Left ventricle myocardium inferior (tissue), 1 donor: ENCODE results near the gene SPTB. TPM values are rescaled to one million over a fixed set of nuclear protein-coding genes. Genes with fewer than 3 reads are reported as not detected.

Source experiments
- DNase-seq: peaks from one replicate; pipeline ENCODE4 v3.0.0-alpha.2; 2020
- H3K27ac ChIP-seq: fragments of 200-600 bp; replicated peaks from 2 replicates; pipeline ENCODE4 v1.8.0; 2021
- H3K27me3 ChIP-seq: fragments of 200-600 bp; 2 replicates; pipeline ENCODE4 v1.8.0; 2021; ENCODE audit warnings: low read depth
- H3K36me3 ChIP-seq: fragments of 200-600 bp; 2 replicates; pipeline ENCODE4 v1.8.0; 2021
- H3K4me1 ChIP-seq: fragments of 200-600 bp; 2 replicates; pipeline ENCODE4 v1.8.0; 2021
- H3K4me3 ChIP-seq: fragments of 200-600 bp; 2 replicates; pipeline ENCODE4 v1.8.0; 2021; ENCODE audit warnings: mild to moderate bottlenecking, moderate library complexity
- H3K9me3 ChIP-seq: fragments of 200-600 bp; replicated peaks from 2 replicates; pipeline ENCODE4 v1.8.0; 2021
- intact Hi-C: fragments of 100-400 bp; cut with micrococcal nuclease; formaldehyde crosslinking; loops from one replicate; pipeline ENCODE4 v1.11.0; 2022
- total RNA-seq: library from RNA; stranded (reverse); fragmentation: NEBNext Ultra II Directional; extraction: Animal tissue kit (Norgen Biotek cat#: 25700); gene quantifications from one replicate; pipeline ENCODE4 v1.2.1, GENCODE V29; 2021
- TF ChIP-seq, protein P1 (sequence below): fragments of 200-600 bp; IDR thresholded peaks from 2 replicates; pipeline ENCODE4 v1.8.0; 2021; ENCODE audit warnings: antibody characterized with exemption, mild to moderate bottlenecking, borderline replicate concordance
- donor health status: DM: no; HTN: yes; CAD: no; lungs with severe emphysema.

Gene SPTB
- total RNA-seq, 1 donor from 2014 or later = 82.2 TPM

DNA sequence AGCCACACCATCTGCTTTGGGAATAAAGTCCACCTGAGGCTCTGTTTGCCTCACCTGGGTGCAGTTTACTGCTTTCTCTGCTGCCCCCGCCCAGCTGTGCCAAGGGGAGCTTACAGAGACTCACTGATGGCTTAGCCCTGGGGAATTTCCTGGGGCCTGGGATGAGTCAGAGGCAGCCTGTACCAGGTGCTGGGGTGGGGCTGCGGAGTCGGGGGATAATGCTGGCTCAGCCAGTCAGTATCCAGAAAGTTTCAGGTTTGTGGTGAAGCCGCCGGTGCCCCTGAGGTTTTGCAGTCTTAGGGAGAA is 153.2 kb downstream of the SPTB start:
- peak; percentile 13 for DNase-seq
- no peak overlapping the region for H3K4me3 ChIP-seq
- TF ChIP-seq, protein P1, sequence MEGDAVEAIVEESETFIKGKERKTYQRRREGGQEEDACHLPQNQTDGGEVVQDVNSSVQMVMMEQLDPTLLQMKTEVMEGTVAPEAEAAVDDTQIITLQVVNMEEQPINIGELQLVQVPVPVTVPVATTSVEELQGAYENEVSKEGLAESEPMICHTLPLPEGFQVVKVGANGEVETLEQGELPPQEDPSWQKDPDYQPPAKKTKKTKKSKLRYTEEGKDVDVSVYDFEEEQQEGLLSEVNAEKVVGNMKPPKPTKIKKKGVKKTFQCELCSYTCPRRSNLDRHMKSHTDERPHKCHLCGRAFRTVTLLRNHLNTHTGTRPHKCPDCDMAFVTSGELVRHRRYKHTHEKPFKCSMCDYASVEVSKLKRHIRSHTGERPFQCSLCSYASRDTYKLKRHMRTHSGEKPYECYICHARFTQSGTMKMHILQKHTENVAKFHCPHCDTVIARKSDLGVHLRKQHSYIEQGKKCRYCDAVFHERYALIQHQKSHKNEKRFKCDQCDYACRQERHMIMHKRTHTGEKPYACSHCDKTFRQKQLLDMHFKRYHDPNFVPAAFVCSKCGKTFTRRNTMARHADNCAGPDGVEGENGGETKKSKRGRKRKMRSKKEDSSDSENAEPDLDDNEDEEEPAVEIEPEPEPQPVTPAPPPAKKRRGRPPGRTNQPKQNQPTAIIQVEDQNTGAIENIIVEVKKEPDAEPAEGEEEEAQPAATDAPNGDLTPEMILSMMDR = no peak
- H3K36me3 ChIP-seq = peaks cover 30% of the 10 kb centered on the region
- no peaks in the 10 kb centered on the region for H3K9me3 ChIP-seq
- H3K4me1 ChIP-seq = peaks cover 79% of the 10 kb centered on the region
- intact Hi-C loops = no loop called here
- no peak overlapping the region for H3K27ac ChIP-seq
- no peaks in the 10 kb centered on the region for H3K27me3 ChIP-seq

DNA sequence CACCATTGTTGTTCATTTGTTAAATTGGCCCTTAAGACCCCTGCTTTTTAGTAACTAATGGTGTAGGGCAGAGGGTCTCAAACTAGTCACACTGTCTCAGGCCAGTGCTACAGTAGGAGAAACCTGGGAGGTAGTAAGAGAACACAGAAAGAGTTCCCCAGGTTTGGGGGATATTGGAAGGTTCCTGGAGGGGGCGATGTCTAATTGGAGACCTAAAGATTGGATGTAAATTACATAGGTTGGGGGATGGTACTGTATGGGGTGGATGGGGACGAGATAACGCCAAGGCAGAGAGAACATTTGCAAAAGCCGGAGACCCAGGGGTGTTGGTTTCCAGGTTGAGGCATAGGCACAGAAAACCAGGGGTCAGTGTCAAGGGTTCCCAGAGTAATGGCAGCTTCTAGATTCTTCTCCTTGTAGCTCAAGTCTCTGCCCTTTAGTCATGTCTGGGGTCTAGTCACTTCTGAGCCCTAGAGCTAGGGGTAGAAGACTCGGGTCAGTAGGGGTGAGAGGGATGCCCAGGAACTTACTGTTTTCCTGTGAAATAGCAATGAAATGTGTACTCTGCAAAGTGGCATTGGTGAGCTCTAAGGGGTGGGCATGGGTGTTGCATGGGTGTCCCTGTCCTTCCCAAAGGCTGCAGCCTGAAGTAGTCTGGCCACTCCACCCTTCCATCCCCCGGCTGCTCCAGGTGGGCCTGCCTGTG is 153.7 kb downstream of the SPTB start:
- DNase-seq = peak; percentile 1
- Histone ChIP-seq H3K27ac (peak overlapping the region; percentile 61), H3K9me3 (no peaks in the 10 kb centered on the region), H3K4me3 (no peak overlapping the region), H3K4me1 (peaks cover 84% of the 10 kb centered on the region), H3K27me3 (no peaks in the 10 kb centered on the region), H3K36me3 (peaks cover 25% of the 10 kb centered on the region)
- TF ChIP-seq, protein P1 = no peak
- intact Hi-C loops = no loop called here

DNA sequence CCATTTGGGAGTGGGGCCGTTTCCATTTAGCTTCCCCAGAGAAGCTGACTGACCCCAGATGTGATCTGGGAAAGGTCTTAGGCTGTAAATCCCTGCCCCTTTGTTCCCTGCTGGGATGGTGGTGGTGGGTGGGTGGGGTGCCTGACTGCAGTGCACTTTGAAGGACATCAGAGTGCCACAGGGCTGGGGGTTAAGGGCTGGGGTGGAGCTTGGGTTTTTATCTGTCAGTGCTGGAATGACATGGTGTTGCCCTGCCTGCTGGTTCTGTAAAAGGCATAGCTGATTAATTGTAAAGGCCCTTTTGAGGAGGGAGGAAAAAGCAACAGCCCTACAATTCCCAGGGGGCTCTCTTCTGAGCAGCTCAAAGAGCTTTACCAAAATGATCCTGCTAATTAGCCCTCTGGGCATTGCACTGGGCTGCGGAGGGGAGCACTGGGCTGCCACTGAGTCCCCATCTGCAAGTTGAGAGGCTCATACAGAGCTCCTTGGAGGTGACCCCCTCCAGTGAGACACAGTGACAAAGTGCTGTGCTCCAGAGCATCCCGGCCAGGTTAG is 154.4 kb downstream of the SPTB start:
- H3K27me3 ChIP-seq = no peaks in the 10 kb centered on the region
- H3K4me3 ChIP-seq = no peak overlapping the region
- H3K4me1 ChIP-seq = peaks cover 91% of the 10 kb centered on the region
- TF ChIP-seq, protein P1 = no peak
- no peaks in the 10 kb centered on the region for H3K9me3 ChIP-seq
- intact Hi-C loops = no loop called here
- H3K36me3 ChIP-seq = peaks cover 18% of the 10 kb centered on the region
- DNase-seq = peak; percentile 17
- peak overlapping the region; percentile 61 for H3K27ac ChIP-seq

DNA sequence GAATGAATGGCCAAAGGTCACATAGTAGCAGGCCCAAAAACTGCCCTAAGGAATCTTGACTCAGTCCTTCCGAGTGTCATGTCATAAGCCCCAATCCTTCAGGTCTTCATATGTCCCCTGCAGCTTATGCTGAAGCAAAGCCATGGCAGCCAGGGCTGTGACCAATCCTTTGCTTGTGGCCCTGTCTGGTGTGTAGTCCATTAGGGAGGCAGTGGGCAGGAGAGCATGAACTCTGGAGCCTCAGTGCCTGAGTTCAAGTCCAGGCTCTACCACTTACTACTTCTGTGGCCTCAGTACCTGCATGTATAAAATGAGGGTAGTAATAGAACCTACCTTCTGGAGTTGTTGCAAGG is 155.2 kb downstream of the SPTB start:
- Histone ChIP-seq H3K9me3 (no peaks in the 10 kb centered on the region), H3K4me3 (no peak overlapping the region), H3K4me1 (peaks cover 91% of the 10 kb centered on the region), H3K36me3 (peaks cover 18% of the 10 kb centered on the region), H3K27me3 (no peaks in the 10 kb centered on the region), H3K27ac (peak overlapping the region; percentile 61)
- TF ChIP-seq, protein P1 = no peak
- intact Hi-C loops = no loop called here
- DNase-seq = peak; percentile 5

DNA sequence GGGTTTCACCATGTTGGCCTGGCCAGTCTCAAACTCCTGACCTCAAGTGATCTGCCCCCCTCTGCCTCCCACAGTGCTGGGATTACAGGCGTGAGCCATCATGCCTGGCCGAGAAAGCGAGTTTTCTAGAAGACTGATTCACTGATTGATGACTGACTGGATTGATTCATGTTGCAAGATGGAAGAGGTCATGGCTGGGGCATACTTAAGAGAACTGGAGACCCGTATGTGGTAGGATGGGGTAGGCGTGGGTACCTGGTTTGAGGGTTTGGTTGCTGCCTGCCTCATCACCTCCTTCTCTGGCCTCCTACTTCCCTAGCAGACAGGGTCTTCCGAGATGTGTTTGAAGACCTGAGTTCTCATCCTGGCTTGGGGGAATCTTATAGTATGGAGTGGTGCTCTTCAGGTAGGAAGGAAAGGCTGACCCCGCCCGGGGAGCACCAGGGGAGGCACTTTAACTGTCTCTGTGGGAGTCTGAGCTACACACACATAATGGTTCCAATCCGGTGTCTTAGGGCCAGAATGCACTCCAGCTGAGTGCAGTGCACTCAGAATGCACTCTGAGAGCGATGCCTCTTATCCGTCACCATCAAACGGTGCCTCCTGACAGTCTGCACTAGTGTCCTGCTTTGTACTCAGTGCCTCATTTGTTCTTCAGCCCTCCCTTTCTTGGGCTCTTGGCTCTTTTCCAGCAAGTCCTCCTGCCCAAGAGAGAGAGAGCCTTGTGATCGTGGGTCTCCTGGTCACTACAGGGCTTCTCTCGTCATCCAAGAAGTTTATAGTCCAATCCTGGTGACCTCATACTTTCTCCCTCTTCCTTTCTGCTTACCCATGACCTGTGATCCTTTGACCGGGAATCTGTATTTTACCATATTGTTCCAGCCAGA is 155.8 kb downstream of the SPTB start:
- Histone ChIP-seq H3K4me3 (no peak overlapping the region), H3K4me1 (peaks cover 91% of the 10 kb centered on the region), H3K36me3 (peaks cover 15% of the 10 kb centered on the region), H3K27me3 (no peaks in the 10 kb centered on the region), H3K27ac (peak overlapping the region; percentile 61), H3K9me3 (no peaks in the 10 kb centered on the region)
- intact Hi-C loops = no loop called here
- TF ChIP-seq, protein P1 = no peak
- peak; percentile 4 for DNase-seq
